ENCODE measurements around the gene PTPRS. TPM values are rescaled to one million over a fixed set of nuclear protein-coding genes. Genes with fewer than 3 reads are reported as not detected.
A peak's percentile ranks its signal among the peaks of the same experiment; 100 is the strongest.

Gene PTPRS
- polyA plus RNA-seq, 3 donors: 0.03 TPM; not detected in 2

DNA sequence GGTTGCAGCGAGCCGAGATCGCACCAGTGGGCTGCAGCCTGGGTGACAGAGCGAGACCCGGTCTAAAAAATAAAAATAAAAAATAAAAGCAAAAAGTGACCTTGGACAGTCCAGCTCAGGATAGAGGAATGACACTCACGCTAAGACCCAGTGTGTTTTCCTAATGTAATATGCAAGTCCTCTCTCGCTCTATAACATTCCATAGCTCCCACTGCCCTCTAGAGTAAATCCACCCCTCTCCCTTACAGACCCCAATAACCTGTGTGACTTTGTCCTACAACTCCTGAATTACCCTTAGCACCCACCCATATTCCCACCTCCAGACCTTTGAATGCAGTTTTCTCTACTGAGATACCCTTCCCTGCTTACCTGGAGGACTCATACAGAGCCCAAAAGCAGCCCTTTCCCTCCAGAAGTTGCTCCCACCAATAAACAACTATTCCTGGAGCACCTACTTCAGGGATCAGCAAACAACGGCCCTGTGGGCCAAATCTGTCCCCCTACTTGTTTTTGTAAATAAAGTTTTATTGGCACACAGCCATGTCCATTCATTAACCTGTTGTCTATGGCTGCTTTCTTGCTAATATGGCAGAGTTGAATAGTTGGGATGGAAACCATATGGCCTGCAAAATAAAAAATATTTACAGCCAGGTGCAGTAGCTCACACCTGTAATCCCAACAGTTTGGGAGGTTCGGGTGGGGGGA lies 39.8 kb upstream of the PTPRS start:
- Histone ChIP-seq H2AFZ (ENCODE audit: insufficient read depth, low read depth, low read length, poor library complexity, severe bottlenecking) (no peak overlapping the region), H3K9ac (ENCODE audit: insufficient read depth, low read length, poor library complexity, severe bottlenecking) (no peak overlapping the region), H4K20me1 (ENCODE audit: insufficient read depth, low read length) (no peaks in the 10 kb centered on the region), H3K27me3 (ENCODE audit: control insufficient read depth in 2 of 2, insufficient read depth in 2 of 2, low read length in 2 of 2) (no peaks in the 10 kb centered on the region), H3K79me2 (ENCODE audit: insufficient read depth, low read length) (no peaks in the 10 kb centered on the region), H3K4me1 (ENCODE audit: control insufficient read depth in 1 of 2, insufficient read depth in 2 of 2, low read length in 2 of 2) (no peaks in the 10 kb centered on the region), H3K4me3 (replicated peaks in 1 of 3; ENCODE audit: low read depth in 2 of 3, low read length in 3 of 3) (no peak overlapping the region), H3K4me2 (replicated peaks; ENCODE audit: extremely low read depth, low read length, poor library complexity, severe bottlenecking) (no peak overlapping the region), H3K27ac (ENCODE audit: low read depth in 1 of 2, low read length in 2 of 2) (no peak overlapping the region), H3K36me3 (replicated peaks in 1 of 2; ENCODE audit: control insufficient read depth in 1 of 2, insufficient read depth in 2 of 2, low read length in 2 of 2) (no peaks in the 10 kb centered on the region), H3K9me3 (replicated peaks in 1 of 2; ENCODE audit: control insufficient read depth in 1 of 2, insufficient read depth in 1 of 2, low read length in 2 of 2) (peaks cover 22 to 35% of the 10 kb centered on the region in 2 donors)
- Mint-ChIP-seq H3K4me1 (no peaks in the 10 kb centered on the region), H3K36me3 (no peaks in the 10 kb centered on the region), H3K9me3 (peaks cover 22 to 52% (median 43%) of the 10 kb centered on the region in 7 donors), H3K27me3 (ENCODE audit: low read depth in 3 of 3) (peaks cover 0 to 10% (median 1%) of the 10 kb centered on the region in 3 donors), H3K27ac (no peak overlapping the region), H3K4me3 (no peak overlapping the region)
- intact Hi-C loops (cut with micrococcal nuclease): no loop called here
- no peak for TF ChIP-seq CTCF (IDR thresholded peaks at IDR 0.05)
- WGBS (ENCODE audit: insufficient coverage): 78% methylated on average over 6 of the region's 9 CpGs
- no peak for DNase-seq

GRCh38 chr19:5376928-5377327 lies 36.3 kb upstream of the PTPRS start:
- DNase-seq: no peak
- peak overlapping the region in 1 of 2 donors; percentile 35 for H3K4me3 Mint-ChIP-seq

More at GRCh38 chr19:5376928-5377327, 36.3 kb upstream of the PTPRS start:
- peaks cover 6 to 24% (median 18%) of the 10 kb centered on the region in 7 donors for H3K9me3 Mint-ChIP-seq
- H3K36me3 Mint-ChIP-seq: no peaks in the 10 kb centered on the region
- no peak overlapping the region for H2AFZ ChIP-seq (ENCODE audit: insufficient read depth, low read depth, low read length, poor library complexity, severe bottlenecking)
- no peaks in the 10 kb centered on the region for H3K4me1 ChIP-seq (ENCODE audit: control insufficient read depth in 1 of 2, insufficient read depth in 2 of 2, low read length in 2 of 2)
- intact Hi-C loops (cut with micrococcal nuclease): no loop called here
- peaks cover 0 to 2% (median 2%) of the 10 kb centered on the region in 3 donors for H3K27me3 Mint-ChIP-seq (ENCODE audit: low read depth in 3 of 3)
- H3K4me1 Mint-ChIP-seq: no peaks in the 10 kb centered on the region
- H3K9me3 ChIP-seq (replicated peaks in 1 of 2; ENCODE audit: control insufficient read depth in 1 of 2, insufficient read depth in 1 of 2, low read length in 2 of 2): peaks cover 16 to 24% of the 10 kb centered on the region in 2 donors
- H3K9ac ChIP-seq (ENCODE audit: insufficient read depth, low read length, poor library complexity, severe bottlenecking): no peak overlapping the region
- 100% methylated on average over 1 of the region's 4 CpGs for WGBS (ENCODE audit: insufficient coverage)
- TF ChIP-seq CTCF (IDR thresholded peaks at IDR 0.05): no peak
- H3K27ac ChIP-seq (ENCODE audit: low read depth in 1 of 2, low read length in 2 of 2): no peak overlapping the region
- H3K4me3 ChIP-seq (replicated peaks in 1 of 3; ENCODE audit: low read depth in 2 of 3, low read length in 3 of 3): no peak overlapping the region
- no peak overlapping the region for H3K4me2 ChIP-seq (replicated peaks; ENCODE audit: extremely low read depth, low read length, poor library complexity, severe bottlenecking)
- H3K79me2 ChIP-seq (ENCODE audit: insufficient read depth, low read length): no peaks in the 10 kb centered on the region
- H4K20me1 ChIP-seq (ENCODE audit: insufficient read depth, low read length): no peaks in the 10 kb centered on the region
- peak overlapping the region in 2 of 7 donors; percentile 16 to 54 for H3K27ac Mint-ChIP-seq
- no peaks in the 10 kb centered on the region for H3K27me3 ChIP-seq (ENCODE audit: control insufficient read depth in 2 of 2, insufficient read depth in 2 of 2, low read length in 2 of 2)
- no peaks in the 10 kb centered on the region for H3K36me3 ChIP-seq (replicated peaks in 1 of 2; ENCODE audit: control insufficient read depth in 1 of 2, insufficient read depth in 2 of 2, low read length in 2 of 2)
